HCT116 (cell line): Measurements from ENCODE around the gene PTGDS. TPM values are rescaled to one million over a fixed set of nuclear protein-coding genes. Genes with fewer than 3 reads are reported as not detected.
A peak's percentile ranks its signal among the peaks of the same experiment; 100 is the strongest.

Experiments
- ATAC-seq: fragments of 200-7000 bp; cut with Tn5 transposase; 2 replicates; pipeline ENCODE4 v1.9.1; 2020; ENCODE audit warnings: mild to moderate bottlenecking, moderate library complexity
- BruUV-seq: library from RNA; stranded (reverse); fragments of 400-500 nt; replicated peaks from 2 replicates; lab custom pipeline; 2021; lab: Mats Ljungman, UMichigan
- CTCF ChIA-PET: fragments of 300-600 bp; sonication (Branson Sonifier 250); formaldehyde crosslinking; loops from one replicate; lab custom pipeline; 2021; ENCODE audit warnings: antibody characterized with exemption; lab: Charles Lee
- POLR2A ChIA-PET: fragments of 300-600, 350-600 bp; sonication (Branson Sonifier 250); formaldehyde crosslinking; loops from one replicate; lab custom pipeline; 2021; ENCODE audit warnings: antibody characterized with exemption; lab: Charles Lee
- RAD21 ChIA-PET, 2 experiments: fragments of 300-600 bp; sonication (Branson Sonifier 250); formaldehyde crosslinking; loops; one replicate each; lab custom pipeline; 2023; ENCODE audit warnings: low total read pairs in 2 of 2; ENCODE audit not compliant: uncharacterized antibody in 2 of 2, unreplicated experiment in 2 of 2, low non-redundant PET in 1 of 2; lab: Charles Lee
- DNase-seq: peaks from one replicate; pipeline ENCODE4 v3.0.0-alpha.2; 2010; ENCODE audit warnings: low read depth, low spot score
- H2AFZ ChIP-seq: fragments of 200-600 bp; shearing (Covaris generic), sonication (generic); 2 replicates; pipeline ENCODE4 v1.6.1; 2017; ENCODE audit warnings: low read depth, mixed run types, mixed read lengths, antibody characterized with exemption, low read length; ENCODE audit not compliant: poor library complexity, severe bottlenecking
- H3K27ac ChIP-seq: 2 replicates; pipeline ENCODE4 v1.5.1; 2012; ENCODE audit warnings: low read depth, low read length
- H3K27me3 ChIP-seq: fragments of 200-600 bp; sonication (generic); 2 replicates; pipeline ENCODE4 v1.6.1; 2016; ENCODE audit warnings: mixed run types, low read length, mixed read lengths; ENCODE audit not compliant: insufficient read depth
- H3K36me3 ChIP-seq, 2 experiments: fragments of 200-500 bp in 1 of 2; fragments of 200-600 bp in 1 of 2; sonication (Bioruptor generic) in 1 of 2; sonication (generic) in 1 of 2; 2 replicates each; pipeline versions ENCODE4 v1.5.1 to v1.6.1; 2014 to 2016; ENCODE audit warnings: low read length in 2 of 2, inconsistent platforms in 1 of 2, mixed read lengths in 1 of 2, mixed run types in 1 of 2; ENCODE audit not compliant: insufficient read depth in 2 of 2, control insufficient read depth in 1 of 2
- H3K4me1 ChIP-seq, 2 experiments: fragments of 200-600 bp in 1 of 2; sonication (generic) in 1 of 2; 2 replicates each; pipeline versions ENCODE4 v1.5.1 to v1.6.1; 2012 to 2017; ENCODE audit warnings: low read length in 2 of 2, inconsistent platforms in 1 of 2, mild to moderate bottlenecking in 1 of 2, mixed read lengths in 1 of 2, mixed run types in 1 of 2, moderate library complexity in 1 of 2; ENCODE audit not compliant: insufficient read depth in 2 of 2, control insufficient read depth in 1 of 2
- H3K4me2 ChIP-seq: fragments of 200-600 bp; sonication (generic); 2 replicates; pipeline ENCODE4 v1.6.1; 2017; ENCODE audit warnings: mixed run types, low read length, mixed read lengths
- H3K4me3 ChIP-seq, 2 experiments: fragments of 200-600 bp in 1 of 2; sonication (generic) in 1 of 2; replicated peaks in 1 of 2; 2 replicates each; pipeline ENCODE4 v1.5.1; 2011 to 2016; ENCODE audit warnings: low read length in 2 of 2, control low read depth in 1 of 2, low read depth in 1 of 2, mild to moderate bottlenecking in 1 of 2, mixed read lengths in 1 of 2, mixed run types in 1 of 2
- H3K79me2 ChIP-seq: fragments of 200-600 bp; sonication (generic); 2 replicates; pipeline ENCODE4 v1.6.1; 2017; ENCODE audit warnings: mild to moderate bottlenecking, mixed run types, low read length, moderate library complexity, mixed read lengths; ENCODE audit not compliant: insufficient read depth
- H3K9ac ChIP-seq: fragments of 200-600 bp; sonication (generic); 2 replicates; pipeline ENCODE4 v1.6.1; 2016; ENCODE audit warnings: low read length, mixed read lengths
- H3K9me2 ChIP-seq: fragments of 200-600 bp; sonication (generic), shearing (Covaris generic); 2 replicates; pipeline ENCODE4 v1.6.1; 2017; ENCODE audit warnings: mixed run types, mild to moderate bottlenecking, moderate library complexity; ENCODE audit not compliant: insufficient read depth
- H3K9me3 ChIP-seq, 2 experiments: fragments of 200-500 bp in 1 of 2; fragments of 200-600 bp in 1 of 2; sonication (Bioruptor generic) in 1 of 2; sonication (generic) in 1 of 2; 2 replicates each; pipeline ENCODE4 v1.6.1; 2014 to 2017; ENCODE audit warnings: low read length in 2 of 2, mixed read lengths in 2 of 2, inconsistent platforms in 1 of 2, low read depth in 1 of 2, mild to moderate bottlenecking in 1 of 2, mixed run types in 1 of 2, moderate library complexity in 1 of 2; ENCODE audit not compliant: control insufficient read depth in 1 of 2, insufficient read depth in 1 of 2
- H4K20me1 ChIP-seq: fragments of 200-600 bp; sonication (generic), shearing (Covaris generic); 2 replicates; pipeline ENCODE4 v1.6.1; 2017; ENCODE audit warnings: mixed run types, mild to moderate bottlenecking, moderate library complexity; ENCODE audit not compliant: insufficient read depth
- CBX3 ChIP-seq: IDR thresholded peaks from 2 replicates; pipeline ENCODE4 v1.6.1; 2012; ENCODE audit warnings: low read depth
- CEBPB ChIP-seq: IDR thresholded peaks from 2 replicates; pipeline ENCODE4 v1.6.1; 2012; ENCODE audit warnings: low read depth
- EGR1 ChIP-seq: IDR thresholded peaks from 2 replicates; pipeline ENCODE4 v1.6.1; 2012; ENCODE audit warnings: low read depth
- EZH2phosphoT487 ChIP-seq: fragments of 200-600 bp; IDR thresholded peaks from 2 replicates; pipeline ENCODE4 v1.6.1; 2018; ENCODE audit warnings: antibody characterized with exemption, borderline replicate concordance
- FOSL1 ChIP-seq: IDR thresholded peaks from 2 replicates; pipeline ENCODE4 v1.6.1; 2012; ENCODE audit warnings: low read depth
- JUND ChIP-seq: IDR thresholded peaks from 2 replicates; pipeline ENCODE4 v1.6.1; 2012
- POLR2AphosphoS5 ChIP-seq: IDR thresholded peaks from 2 replicates; pipeline ENCODE4 v1.6.1; 2011; ENCODE audit warnings: mild to moderate bottlenecking, low read depth, low read length, moderate library complexity
- SIN3A ChIP-seq: IDR thresholded peaks from 2 replicates; pipeline ENCODE4 v1.6.1; 2012; ENCODE audit warnings: low read depth
- SRF ChIP-seq: IDR thresholded peaks from 2 replicates; pipeline ENCODE4 v1.6.1; 2012; ENCODE audit warnings: low read depth
- TCF7L2 ChIP-seq: IDR thresholded peaks from 2 replicates; pipeline ENCODE4 v1.7.0; 2011; ENCODE audit warnings: borderline replicate concordance, inconsistent platforms; ENCODE audit not compliant: insufficient read depth, insufficient read length; ENCODE audit errors: extremely low read depth
- ZFX ChIP-seq: fragments of 450-650 bp; IDR thresholded peaks from 2 replicates; pipeline ENCODE4 v1.6.1; 2017
- ZNF274 ChIP-seq: fragments of 200-500 bp; sonication (Bioruptor generic); IDR thresholded peaks from 2 replicates; pipeline ENCODE4 v1.6.1; 2014; ENCODE audit warnings: mild to moderate bottlenecking, low read depth, low read length, inconsistent platforms
- intact Hi-C: fragments of 100-400 bp; cut with micrococcal nuclease; formaldehyde crosslinking; loops from 2 replicates; pipeline ENCODE4 v1.10.0; 2022
- total RNA-seq: library from RNA; stranded (reverse); gene quantifications from one replicate; pipeline ENCODE4 v1.2.1, GENCODE V29; 2021; ENCODE audit not compliant: unreplicated experiment
- TF ChIP-seq, protein P1 (sequence below): IDR thresholded peaks from 2 replicates; pipeline ENCODE4 v1.6.1; 2012
- TF ChIP-seq, protein P2 (sequence below): IDR thresholded peaks from 2 replicates; pipeline ENCODE4 v1.6.1; 2012

Gene PTGDS
- total RNA-seq, 1 experiment from 2014 or later: 3.1 TPM

DNA sequence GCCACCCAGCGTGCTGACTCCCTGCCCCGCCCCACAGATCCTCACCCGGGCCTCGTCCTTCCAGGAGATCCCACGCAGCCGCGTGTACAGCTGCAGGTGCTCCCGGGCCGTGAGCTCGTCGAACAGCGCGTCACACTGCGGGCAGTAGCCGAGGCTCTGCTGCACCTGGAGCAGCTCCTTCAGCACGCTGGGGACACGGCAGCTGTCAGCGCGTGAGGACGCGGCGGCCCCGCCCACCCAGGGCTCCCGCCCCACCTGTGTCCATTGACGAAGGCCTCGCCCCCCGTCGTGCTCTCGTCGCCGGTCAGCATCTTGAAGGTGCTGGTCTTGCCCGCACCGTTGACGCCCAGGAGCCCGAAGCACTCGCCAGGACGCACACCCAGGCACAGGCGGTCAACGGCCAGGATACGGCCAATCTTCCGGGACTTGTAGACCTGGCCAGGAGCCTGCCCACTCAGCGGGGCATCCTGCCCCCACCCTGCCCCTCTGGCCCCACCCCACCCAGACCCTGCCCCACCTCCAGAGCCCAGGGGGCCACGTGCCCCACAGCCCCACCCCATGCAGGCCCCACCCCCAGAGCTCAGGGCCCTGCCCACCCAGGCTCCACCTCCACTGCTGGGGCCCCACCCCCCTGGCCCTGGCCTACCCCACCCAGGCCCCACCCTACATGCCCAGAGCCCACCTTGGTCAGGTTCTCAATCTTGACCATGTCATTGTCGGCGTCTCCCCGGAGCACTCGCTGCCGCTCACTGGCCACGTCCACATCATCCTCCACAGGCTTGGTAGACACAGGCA, 32.8 kb downstream of the PTGDS start:
- no peak overlapping the region for H3K27ac ChIP-seq
- no peaks in the 10 kb centered on the region for H3K79me2 ChIP-seq
- no peaks in the 10 kb centered on the region for H3K4me1 ChIP-seq
- no peaks in the 10 kb centered on the region for H3K27me3 ChIP-seq
- DNase-seq: no peak
- TF ChIP-seq FOSL1 (no peak), EZH2phosphoT487 (no peak), ZNF274 (no peak), SRF (no peak), CEBPB (no peak), CBX3 (no peak), EGR1 (no peak), SIN3A (no peak), POLR2AphosphoS5 (no peak), JUND (no peak), TCF7L2 (no peak), ZFX (no peak)
- TF ChIP-seq, protein P1, sequence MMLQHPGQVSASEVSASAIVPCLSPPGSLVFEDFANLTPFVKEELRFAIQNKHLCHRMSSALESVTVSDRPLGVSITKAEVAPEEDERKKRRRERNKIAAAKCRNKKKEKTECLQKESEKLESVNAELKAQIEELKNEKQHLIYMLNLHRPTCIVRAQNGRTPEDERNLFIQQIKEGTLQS: no peak
- TF ChIP-seq, protein P2, sequence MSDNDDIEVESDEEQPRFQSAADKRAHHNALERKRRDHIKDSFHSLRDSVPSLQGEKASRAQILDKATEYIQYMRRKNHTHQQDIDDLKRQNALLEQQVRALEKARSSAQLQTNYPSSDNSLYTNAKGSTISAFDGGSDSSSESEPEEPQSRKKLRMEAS: no peak
- peak; percentile 38; the same call in 1 of the 2 replicates for ATAC-seq
- no peak overlapping the region for H3K4me3 ChIP-seq
- ChIA-PET CTCF (no interaction called here), RAD21 (interaction anchor here in 1 of 2 experiments (0.6 kb wide), 1 partner anchor 62 kb away, joined by 3 read pairs; no protein-coding TSS in a partner anchor), POLR2A (interaction anchor here (0.6 kb wide), 1 partner anchor 59 kb away, joined by 4 read pairs; no protein-coding TSS in a partner anchor)
- H3K9ac ChIP-seq: no peak overlapping the region
- H2AFZ ChIP-seq: no peak overlapping the region
- intact Hi-C loops: no loop called here
- H3K36me3 ChIP-seq: peaks cover 5 to 15% of the 10 kb centered on the region in 2 experiments; a peak in 3 of 4 replicates
- no peak overlapping the region for H3K4me2 ChIP-seq
- peaks cover 0 to 3% of the 10 kb centered on the region in 2 experiments; a peak in 1 of 4 replicates for H3K9me3 ChIP-seq
- no peaks in the 10 kb centered on the region for H4K20me1 ChIP-seq
- no TSS peak for BruUV-seq
- no peaks in the 10 kb centered on the region for H3K9me2 ChIP-seq
